Middle frontal gyrus (tissue), 1 donor: ENCODE data around the gene LHPP.

Source experiments
- DNase-seq: peaks from one replicate; pipeline ENCODE4 v3.0.0-alpha.2; 2015; ENCODE audit warnings: low spot score; ENCODE audit errors: extremely low spot score

The LHPP gene

DNA sequence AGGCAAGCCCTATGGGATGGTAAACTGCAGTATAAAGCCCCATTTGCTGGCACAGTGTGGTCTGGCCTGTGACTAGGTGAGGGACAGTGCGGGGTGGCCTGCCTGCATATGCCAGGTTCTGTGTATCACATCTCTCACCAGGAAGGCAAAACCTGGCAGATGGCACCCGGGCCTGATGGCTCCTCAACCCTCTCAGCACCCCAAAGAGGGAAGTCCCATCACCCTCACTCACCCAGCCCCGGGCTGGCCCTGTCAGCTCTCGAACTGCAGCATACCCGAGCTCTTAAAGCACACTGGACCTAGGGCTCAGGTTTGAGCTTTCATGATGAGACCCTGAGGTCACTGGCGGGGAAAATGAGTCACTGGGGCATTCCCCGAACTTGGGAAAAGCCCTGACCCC, 130.5 kb downstream of the LHPP start:
- DNase-seq: no peak

- no peak for DNase-seq
Observed at GRCh38 chr10:124592736-124593430, 131.3 kb downstream of the LHPP start.

GRCh38 chr10:124593431-124593985, 131.9 kb downstream of the LHPP start:
- DNase-seq: no peak

DNA sequence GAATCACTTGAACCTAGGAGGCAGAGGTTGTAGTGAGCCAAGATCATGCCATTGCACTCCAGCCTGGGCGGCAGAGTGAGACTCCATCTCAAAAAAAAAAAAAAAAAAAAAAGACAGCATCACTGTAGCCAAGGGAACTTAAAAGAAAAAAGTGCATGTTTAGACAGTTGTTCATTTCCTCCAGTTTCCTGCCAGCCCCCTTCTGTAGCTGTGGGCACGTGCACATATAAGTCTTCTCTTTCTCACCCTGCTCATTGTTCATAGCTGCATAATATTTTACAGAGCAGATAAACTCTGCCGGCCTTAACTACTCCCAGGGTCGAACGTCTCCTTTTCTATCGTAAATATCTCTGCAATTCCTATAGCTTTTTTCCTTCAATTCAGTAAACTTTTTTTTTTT, 132.6 kb downstream of the LHPP start:
- DNase-seq: no peak

GRCh38 chr10:124595143-124595883, 133.7 kb downstream of the LHPP start:
- DNase-seq: no peak

GRCh38 chr10:124596116-124596785, 134.6 kb downstream of the LHPP start:
- DNase-seq: no peak

- DNase-seq: no peak
Observed at GRCh38 chr10:124596962-124597845, 135.6 kb downstream of the LHPP start.

DNA sequence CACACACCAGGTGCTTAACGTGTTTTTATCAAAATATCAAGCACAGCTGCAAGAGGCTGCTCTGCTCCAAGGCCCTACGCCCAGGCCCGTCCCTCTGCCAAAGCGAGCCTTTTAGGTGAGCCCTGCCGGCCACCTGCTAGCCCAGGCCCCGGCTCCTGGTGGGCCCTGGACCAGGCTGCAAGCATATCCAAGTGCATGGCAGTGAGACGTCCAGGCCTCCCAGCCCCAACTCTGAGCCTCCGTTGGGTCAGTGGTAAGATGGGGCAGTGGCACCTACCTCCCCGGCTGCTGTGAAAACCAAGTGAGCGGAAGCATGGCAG, 136.2 kb downstream of the LHPP start:
- DNase-seq: no peak

DNA sequence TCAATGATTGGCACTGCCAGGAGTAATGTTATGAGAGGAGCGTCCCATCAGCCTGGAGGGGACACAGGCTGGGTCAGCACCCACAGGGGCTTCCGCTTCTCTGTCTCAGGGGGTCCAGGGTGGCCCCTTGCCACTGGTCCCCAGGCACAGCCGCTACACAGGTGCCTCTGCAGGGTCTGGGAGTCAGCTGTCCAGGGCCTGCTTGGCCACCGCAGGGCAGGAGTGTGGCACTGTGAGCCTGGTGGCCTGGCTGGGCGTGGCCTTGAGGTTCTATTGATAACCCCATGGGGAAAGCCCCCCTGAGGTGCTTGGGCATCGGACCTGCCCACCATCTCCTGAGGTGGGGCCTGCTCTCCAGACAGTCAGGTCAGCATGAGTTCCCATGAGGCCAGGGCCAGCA, 136.6 kb downstream of the LHPP start:
- DNase-seq: no peak

DNA sequence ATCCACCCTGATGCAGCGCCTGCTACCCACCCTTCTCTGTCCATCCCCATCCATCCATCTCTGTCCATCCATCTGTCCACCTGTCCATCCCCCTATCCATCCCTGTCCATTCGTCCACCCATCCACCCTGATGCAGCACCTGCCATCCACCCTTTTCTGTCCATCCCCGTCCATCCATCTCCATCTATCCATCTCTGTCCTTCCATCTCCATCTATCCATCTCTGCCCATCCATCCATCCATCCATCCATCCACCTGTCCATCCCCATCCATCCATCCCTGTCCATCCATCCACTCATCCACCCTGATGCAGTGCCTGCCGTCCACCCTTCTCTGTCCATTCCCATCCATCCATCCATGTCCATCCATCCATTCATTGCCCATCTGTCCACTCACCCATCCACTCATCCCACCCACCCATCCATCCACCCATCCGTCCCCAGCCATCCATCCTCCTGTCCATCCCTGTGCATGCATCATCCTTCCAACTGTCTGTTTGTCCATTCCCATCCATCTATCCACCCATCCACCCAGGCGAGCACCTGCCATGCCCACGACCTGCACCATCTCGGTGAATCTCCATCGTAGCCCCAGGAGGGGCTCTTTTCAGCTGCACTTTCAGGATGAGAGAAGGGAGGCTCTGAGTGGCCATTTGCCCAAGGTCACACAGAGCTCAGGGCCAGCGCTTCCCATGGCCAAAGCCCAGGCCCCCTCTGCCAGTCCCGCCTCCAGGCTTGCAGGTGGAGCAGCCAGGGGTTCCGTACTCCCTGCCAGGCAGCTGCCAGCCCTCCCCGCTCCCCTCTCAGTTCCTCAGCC, 137.4 kb downstream of the LHPP start:
- no peak for DNase-seq

- no peak for DNase-seq
Observed at GRCh38 chr10:124599588-124600050, 138.0 kb downstream of the LHPP start.

DNA sequence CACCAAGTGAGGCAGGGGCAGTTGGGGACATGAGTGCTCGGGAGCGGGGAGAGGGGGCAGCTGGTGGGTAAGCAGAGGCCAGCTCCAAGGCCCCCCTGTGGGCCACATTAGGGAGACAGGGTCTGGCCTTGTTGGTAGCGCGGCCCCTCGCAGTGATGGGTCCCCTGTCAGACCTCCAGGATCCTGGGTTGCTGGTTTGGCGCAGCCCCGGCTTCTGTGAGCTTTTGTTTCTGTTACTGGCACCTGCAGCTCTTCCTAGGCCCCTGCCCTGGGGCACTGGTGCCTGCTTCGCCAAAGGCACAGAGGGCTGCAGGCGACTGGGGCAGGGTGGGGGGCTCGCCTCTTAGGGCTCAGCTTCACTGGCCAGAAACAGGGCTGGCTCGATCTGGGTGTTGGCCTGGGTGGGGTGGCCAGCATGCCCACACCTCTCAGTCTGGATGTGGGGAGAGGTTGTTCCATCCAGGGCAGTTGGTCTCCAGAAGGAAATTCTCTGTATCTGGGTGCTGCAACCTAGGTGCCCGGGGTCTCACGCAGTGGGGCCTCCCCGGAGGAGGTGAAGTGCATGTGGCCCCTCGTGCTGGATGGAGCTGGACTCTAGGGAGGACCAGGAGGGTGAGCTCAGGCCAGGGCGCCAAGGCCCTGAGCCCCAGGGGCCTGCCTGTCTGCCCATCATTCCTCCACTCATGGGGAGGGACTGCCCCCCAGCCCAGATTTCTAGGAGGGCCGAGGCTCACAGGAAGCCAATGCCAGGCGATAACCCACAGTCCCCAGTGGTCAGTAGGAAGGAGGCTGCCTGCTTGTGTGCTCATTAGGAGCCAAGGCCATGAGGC, 138.6 kb downstream of the LHPP start:
- no peak for DNase-seq

- DNase-seq: no peak
Observed at GRCh38 chr10:124601016-124601415, 139.4 kb downstream of the LHPP start.

DNA sequence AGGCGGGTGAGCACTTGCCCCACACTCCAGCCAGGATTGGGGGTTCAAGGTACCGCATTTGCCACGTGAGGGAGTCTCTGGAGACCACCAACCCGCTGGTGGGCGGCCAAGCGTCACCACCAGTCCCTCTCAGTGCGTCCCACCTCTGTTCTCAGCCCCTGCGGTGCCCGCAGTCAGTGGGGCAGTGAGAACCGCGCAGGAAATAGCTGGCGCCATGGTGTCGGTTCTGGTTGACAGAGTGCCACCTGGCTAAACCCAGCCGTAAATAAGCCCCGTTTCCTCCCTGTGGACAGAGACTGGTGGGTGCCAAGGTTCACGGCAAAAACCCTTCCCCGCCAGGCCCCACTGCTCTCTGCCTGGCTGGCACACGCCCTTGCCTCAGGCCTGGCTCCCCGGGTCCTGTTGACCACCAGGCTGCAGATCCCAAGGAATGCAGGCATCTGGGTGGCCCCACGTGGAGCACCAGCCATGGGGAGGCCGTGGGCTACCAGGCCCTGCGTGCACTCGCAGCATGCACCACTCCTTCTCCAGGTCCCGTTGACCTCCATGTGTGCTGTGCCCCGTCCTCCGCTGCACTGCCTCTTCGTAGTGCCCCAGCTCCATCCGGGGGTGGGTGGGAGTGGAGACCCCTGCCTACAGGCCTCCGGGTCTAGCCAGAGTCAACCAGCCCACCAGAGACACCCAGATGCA, 140.0 kb downstream of the LHPP start:
- DNase-seq: no peak

- no peak for DNase-seq
Observed at GRCh38 chr10:124602121-124602561, 140.5 kb downstream of the LHPP start.

GRCh38 chr10:124602646-124603365, 141.2 kb downstream of the LHPP start:
- DNase-seq: no peak

- DNase-seq: no peak
Observed at GRCh38 chr10:124603376-124604213, 142.0 kb downstream of the LHPP start.
